ENCODE measurements around the gene CRABP2. TPM values are rescaled to one million over a fixed set of nuclear protein-coding genes. Genes with fewer than 3 reads are reported as not detected.
A peak's percentile ranks its signal among the peaks of the same experiment; 100 is the strongest.

CRABP2 gene
- total and polyA plus RNA-seq, 2 of the 13 experiments (the other 11 are each of a cell fraction or from before 2014, with no cell fraction given): 0.40 to 0.60 TPM

DNA sequence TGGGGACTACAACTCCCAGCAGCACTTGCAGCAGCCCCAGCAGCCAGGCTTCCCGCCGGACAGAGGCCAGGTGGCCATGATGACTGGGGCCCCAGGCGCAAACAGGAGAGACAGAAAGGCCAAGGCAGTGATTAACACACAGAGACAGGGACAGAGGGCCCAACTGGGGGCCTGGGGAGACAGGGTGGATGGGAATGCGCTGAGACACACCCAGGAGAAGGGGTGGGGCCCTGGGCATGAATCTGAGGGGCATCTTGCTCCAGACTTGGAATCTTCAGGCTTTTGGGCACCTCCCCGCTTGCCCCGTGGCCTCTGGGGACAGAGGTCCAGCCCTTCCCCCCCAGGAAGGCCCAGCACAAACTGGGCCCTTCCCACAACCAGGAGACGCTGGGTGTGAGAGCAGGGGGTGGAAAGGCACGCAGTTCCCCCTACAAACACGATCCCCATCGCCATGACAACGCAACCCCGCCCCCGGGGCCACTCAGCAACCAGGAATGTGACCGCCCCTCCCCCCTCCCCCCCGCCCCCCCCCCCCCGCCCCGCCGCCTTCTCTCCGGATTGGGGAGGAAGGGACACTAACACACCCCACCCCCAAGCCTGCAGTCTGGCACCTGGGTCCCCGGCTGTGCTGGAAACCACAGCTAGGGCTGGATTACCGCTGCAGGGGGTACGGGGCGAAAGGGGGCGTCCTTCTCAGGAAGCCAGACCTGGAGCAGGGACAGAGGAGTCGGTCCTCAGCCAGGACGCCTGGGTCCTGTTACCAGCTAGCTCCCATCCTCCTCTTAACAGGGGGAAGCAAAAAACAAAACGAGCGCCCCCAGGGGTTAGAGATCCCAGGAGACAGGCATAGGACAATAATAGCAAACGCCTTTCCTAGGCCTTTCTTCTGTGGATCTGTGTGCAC, 41.6 kb upstream of the CRABP2 start (continued):
- TF ChIP-seq, protein P1, sequence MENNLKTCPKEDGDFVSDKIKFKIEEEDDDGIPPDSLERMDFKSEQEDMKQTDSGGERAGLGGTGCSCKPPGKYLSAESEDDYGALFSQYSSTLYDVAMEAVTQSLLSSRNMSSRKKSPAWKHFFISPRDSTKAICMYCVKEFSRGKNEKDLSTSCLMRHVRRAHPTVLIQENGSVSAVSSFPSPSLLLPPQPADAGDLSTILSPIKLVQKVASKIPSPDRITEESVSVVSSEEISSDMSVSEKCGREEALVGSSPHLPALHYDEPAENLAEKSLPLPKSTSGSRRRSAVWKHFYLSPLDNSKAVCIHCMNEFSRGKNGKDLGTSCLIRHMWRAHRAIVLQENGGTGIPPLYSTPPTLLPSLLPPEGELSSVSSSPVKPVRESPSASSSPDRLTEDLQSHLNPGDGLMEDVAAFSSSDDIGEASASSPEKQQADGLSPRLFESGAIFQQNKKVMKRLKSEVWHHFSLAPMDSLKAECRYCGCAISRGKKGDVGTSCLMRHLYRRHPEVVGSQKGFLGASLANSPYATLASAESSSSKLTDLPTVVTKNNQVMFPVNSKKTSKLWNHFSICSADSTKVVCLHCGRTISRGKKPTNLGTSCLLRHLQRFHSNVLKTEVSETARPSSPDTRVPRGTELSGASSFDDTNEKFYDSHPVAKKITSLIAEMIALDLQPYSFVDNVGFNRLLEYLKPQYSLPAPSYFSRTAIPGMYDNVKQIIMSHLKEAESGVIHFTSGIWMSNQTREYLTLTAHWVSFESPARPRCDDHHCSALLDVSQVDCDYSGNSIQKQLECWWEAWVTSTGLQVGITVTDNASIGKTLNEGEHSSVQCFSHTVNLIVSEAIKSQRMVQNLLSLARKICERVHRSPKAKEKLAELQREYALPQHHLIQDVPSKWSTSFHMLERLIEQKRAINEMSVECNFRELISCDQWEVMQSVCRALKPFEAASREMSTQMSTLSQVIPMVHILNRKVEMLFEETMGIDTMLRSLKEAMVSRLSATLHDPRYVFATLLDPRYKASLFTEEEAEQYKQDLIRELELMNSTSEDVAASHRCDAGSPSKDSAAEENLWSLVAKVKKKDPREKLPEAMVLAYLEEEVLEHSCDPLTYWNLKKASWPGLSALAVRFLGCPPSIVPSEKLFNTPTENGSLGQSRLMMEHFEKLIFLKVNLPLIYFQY (CRISPR knock-in tag; IDR thresholded peaks at IDR 0.05; ENCODE audit: borderline replicate concordance): no peak
- TF ChIP-seq, protein P2, sequence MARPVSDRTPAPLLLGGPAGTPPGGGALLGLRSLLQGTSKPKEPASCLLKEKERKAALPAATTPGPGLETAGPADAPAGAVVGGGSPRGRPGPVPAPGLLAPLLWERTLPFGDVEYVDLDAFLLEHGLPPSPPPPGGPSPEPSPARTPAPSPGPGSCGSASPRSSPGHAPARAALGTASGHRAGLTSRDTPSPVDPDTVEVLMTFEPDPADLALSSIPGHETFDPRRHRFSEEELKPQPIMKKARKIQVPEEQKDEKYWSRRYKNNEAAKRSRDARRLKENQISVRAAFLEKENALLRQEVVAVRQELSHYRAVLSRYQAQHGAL (CRISPR knock-in tag; IDR thresholded peaks at IDR 0.05; ENCODE audit: not compliant biosample characterization): no peak
- TF ChIP-seq SP1 (IDR thresholded peaks at IDR 0.05) (no peak), SP1 (CRISPR knock-in tag; IDR thresholded peaks at IDR 0.05) (no peak), RBAK (CRISPR knock-in tag; IDR thresholded peaks at IDR 0.05) (no peak), ZNF569 (CRISPR knock-in tag; IDR thresholded peaks at IDR 0.05; ENCODE audit: borderline replicate concordance) (no peak), ZNF777 (CRISPR knock-in tag; IDR thresholded peaks at IDR 0.05) (peak; percentile 28; the same call in 1 of the 2 replicates), RARG (CRISPR knock-in tag; IDR thresholded peaks at IDR 0.05; ENCODE audit: low read depth) (no peak), NRL (CRISPR knock-in tag; IDR thresholded peaks at IDR 0.05; ENCODE audit: borderline replicate concordance) (no peak), ERF (CRISPR knock-in tag; IDR thresholded peaks at IDR 0.05) (no peak), ZNF484 (CRISPR knock-in tag; IDR thresholded peaks at IDR 0.05; ENCODE audit: borderline replicate concordance, low read depth) (no peak), ZSCAN21 (CRISPR knock-in tag; IDR thresholded peaks at IDR 0.05; ENCODE audit: borderline replicate concordance) (no peak), ZBTB8A (CRISPR knock-in tag; IDR thresholded peaks at IDR 0.05; ENCODE audit: borderline replicate concordance, low read depth) (no peak), MTF2 (CRISPR knock-in tag; IDR thresholded peaks at IDR 0.05; ENCODE audit: borderline replicate concordance) (no peak), ZNF672 (CRISPR knock-in tag; IDR thresholded peaks at IDR 0.05) (no peak)
- TF ChIP-seq, protein P3, sequence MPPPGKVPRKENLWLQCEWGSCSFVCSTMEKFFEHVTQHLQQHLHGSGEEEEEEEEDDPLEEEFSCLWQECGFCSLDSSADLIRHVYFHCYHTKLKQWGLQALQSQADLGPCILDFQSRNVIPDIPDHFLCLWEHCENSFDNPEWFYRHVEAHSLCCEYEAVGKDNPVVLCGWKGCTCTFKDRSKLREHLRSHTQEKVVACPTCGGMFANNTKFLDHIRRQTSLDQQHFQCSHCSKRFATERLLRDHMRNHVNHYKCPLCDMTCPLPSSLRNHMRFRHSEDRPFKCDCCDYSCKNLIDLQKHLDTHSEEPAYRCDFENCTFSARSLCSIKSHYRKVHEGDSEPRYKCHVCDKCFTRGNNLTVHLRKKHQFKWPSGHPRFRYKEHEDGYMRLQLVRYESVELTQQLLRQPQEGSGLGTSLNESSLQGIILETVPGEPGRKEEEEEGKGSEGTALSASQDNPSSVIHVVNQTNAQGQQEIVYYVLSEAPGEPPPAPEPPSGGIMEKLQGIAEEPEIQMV (CRISPR knock-in tag; IDR thresholded peaks at IDR 0.05; ENCODE audit: low read depth): no peak; the same call in 1 of the 2 replicates
- TF ChIP-seq, protein P4, sequence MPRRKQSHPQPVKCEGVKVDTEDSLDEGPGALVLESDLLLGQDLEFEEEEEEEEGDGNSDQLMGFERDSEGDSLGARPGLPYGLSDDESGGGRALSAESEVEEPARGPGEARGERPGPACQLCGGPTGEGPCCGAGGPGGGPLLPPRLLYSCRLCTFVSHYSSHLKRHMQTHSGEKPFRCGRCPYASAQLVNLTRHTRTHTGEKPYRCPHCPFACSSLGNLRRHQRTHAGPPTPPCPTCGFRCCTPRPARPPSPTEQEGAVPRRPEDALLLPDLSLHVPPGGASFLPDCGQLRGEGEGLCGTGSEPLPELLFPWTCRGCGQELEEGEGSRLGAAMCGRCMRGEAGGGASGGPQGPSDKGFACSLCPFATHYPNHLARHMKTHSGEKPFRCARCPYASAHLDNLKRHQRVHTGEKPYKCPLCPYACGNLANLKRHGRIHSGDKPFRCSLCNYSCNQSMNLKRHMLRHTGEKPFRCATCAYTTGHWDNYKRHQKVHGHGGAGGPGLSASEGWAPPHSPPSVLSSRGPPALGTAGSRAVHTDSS (CRISPR knock-in tag; conservative IDR thresholded peaks at IDR 0.05): no peak
- TF ChIP-seq, protein P5, sequence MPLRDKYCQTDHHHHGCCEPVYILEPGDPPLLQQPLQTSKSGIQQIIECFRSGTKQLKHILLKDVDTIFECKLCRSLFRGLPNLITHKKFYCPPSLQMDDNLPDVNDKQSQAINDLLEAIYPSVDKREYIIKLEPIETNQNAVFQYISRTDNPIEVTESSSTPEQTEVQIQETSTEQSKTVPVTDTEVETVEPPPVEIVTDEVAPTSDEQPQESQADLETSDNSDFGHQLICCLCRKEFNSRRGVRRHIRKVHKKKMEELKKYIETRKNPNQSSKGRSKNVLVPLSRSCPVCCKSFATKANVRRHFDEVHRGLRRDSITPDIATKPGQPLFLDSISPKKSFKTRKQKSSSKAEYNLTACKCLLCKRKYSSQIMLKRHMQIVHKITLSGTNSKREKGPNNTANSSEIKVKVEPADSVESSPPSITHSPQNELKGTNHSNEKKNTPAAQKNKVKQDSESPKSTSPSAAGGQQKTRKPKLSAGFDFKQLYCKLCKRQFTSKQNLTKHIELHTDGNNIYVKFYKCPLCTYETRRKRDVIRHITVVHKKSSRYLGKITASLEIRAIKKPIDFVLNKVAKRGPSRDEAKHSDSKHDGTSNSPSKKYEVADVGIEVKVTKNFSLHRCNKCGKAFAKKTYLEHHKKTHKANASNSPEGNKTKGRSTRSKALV (CRISPR knock-in tag; IDR thresholded peaks at IDR 0.05): no peak
